Measurements from ENCODE around the gene SCUBE3.

GRCh38 chr6:35185971-35186370, 27.8 kb upstream of the SCUBE3 start:
- TF ChIP-seq POLR2A (IDR thresholded peaks at IDR 0.05; ENCODE audit: low read depth, low read length) (no peak), TAF1 (IDR thresholded peaks at IDR 0.05; ENCODE audit: low read depth, low read length) (no peak), POU2F2 (IDR thresholded peaks at IDR 0.05; ENCODE audit: low read depth, low read length) (no peak), POLR2AphosphoS5 (IDR thresholded peaks at IDR 0.05; ENCODE audit: low read depth, low read length) (no peak)

Measured in GM12891 (cell line).